GM12874 (cell line): Measurements from ENCODE around the gene PNMA8A.

Source experiments
- CTCF ChIP-seq: IDR thresholded peaks from 2 replicates; pipeline ENCODE4 v1.5.1; 2011; ENCODE audit warnings: low read depth, mild to moderate bottlenecking, control low read depth, low read length, moderate library complexity; ENCODE audit not compliant: insufficient read depth

The PNMA8A gene

DNA sequence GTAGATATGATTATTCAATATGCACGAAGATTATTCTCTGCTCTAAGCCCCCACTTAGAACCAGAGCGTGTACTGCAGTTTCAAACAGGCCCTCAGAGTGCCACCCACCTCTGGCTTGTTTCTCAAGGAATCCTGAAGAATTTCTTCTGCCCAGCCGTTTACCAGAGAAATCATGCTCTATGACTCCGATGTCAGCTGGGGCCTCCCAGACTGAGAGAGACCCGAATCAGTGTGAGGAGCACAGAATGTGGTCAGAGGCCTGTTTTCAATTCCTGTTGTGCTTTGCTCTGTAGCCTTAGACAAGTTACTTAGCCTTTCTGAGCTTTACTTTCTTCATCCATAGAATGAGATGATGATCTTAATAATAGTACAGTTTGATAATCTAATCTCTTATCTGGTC lies 48.2 kb downstream of the PNMA8A start:
- TF ChIP-seq CTCF, result no peak

GRCh38 chr19:46422344-46422743 lies 49.0 kb downstream of the PNMA8A start:
- TF ChIP-seq CTCF, result no peak

DNA sequence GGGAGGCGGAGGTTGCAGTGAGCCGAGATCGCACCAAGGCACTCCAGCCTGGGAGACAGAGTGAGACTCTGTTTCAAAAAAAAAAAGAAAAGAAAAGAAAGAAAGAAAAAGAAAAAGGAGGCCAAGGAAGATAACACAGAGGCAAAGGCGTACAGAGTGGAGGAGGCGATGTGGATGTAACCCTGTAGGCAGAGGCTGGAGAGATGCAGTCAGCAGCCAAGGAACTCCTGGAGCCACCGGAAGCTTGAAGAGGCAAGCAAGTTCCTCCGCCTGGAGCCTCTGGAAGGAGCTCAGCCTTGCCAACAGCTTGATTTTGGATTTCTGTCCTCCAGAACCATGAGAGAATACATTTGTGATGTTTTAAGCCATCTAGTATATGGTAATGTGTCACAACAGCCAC lies 51.3 kb downstream of the PNMA8A start:
- no peak for TF ChIP-seq CTCF
